Measurements from ENCODE around the gene SMCO1. TPM values are rescaled to one million over a fixed set of nuclear protein-coding genes. Genes with fewer than 3 reads are reported as not detected.

The SMCO1 gene
- total and polyA plus RNA-seq, 2 of the 4 experiments (the other 2 are of a cell fraction) = not detected

DNA sequence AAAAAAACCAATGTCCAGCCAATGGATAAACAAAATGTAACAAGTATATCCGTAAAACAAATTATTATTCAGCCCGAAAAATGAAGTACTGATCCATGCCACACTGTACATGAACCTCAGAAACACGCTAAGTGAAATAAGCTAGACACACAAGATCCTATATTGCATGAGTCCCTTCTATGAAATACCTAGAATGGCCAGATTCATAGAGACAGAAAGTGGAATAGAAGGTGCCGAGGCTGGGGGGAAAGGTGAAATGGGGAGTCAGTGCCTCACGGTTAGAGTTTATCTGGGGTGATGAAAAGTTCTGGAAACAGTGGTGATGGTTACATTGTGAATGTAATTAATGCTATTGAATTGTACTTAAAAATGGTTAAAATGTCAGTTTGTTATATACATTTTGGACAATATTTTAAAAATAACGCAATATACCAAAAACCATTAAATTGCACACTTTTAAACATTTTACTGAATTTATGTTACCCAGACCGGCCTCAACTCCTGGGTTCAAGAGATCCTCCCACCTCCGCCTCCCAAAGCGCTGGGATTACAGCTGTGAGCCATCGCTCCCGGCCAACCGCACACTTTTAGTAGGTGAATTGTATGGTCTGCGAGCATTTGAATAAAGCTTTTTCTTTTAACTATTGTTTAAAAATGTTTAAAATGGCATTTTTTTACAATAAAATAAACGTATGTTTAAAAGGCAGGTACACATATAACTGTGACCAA lies 13.7 kb downstream of the SMCO1 start:
- Histone ChIP-seq H4K8ac (ENCODE audit: low read depth in 2 of 2, low read length in 2 of 2) (peak overlapping the region in 1 of 2 experiments; percentile 24; a peak in 1 of 4 replicates), H3K4ac (ENCODE audit: low read depth, low read length) (no peak overlapping the region), H3K9me3 (ENCODE audit: control insufficient read depth, insufficient read depth, low read length) (no peaks in the 10 kb centered on the region), H3K56ac (ENCODE audit: extremely low read depth, insufficient read depth, low read length) (no peak overlapping the region), H3K23ac (ENCODE audit: low read depth, low read length) (peak overlapping the region; percentile 26; the same call in 1 of the 2 replicates), H3K27me3 (ENCODE audit: control insufficient read depth, insufficient read depth, low read length) (no peaks in the 10 kb centered on the region), H2BK5ac (ENCODE audit: low read depth, low read length, poor library complexity, severe bottlenecking) (peak overlapping the region; percentile 14), H3K4me3 (ENCODE audit: insufficient read depth, low read depth, low read length) (peak overlapping the region; percentile 87), H3K14ac (replicated peaks; ENCODE audit: low read depth, low read length) (peak overlapping the region; percentile 57), H4K20me1 (ENCODE audit: insufficient read depth, low read length) (peaks cover 43% of the 10 kb centered on the region), H2AK5ac (ENCODE audit: low read depth, low read length) (no peak overlapping the region), H2AK9ac (replicated peaks; ENCODE audit: low read depth, low read length, poor library complexity) (no peak overlapping the region), H2AFZ (replicated peaks; ENCODE audit: low read length, poor library complexity) (no peak overlapping the region), H3K9ac (ENCODE audit: low read depth, low read length) (peak overlapping the region; percentile 40), H3K18ac (ENCODE audit: low read depth, low read length) (no peak overlapping the region), H3K4me1 (ENCODE audit: control insufficient read depth, insufficient read depth, low read length) (peaks cover 2% of the 10 kb centered on the region; the same call in 1 of the 2 replicates), H4K91ac (ENCODE audit: insufficient read depth, low read depth, low read length) (no peak overlapping the region), H3K9me1 (ENCODE audit: insufficient read depth, low read length) (peaks cover 5% of the 10 kb centered on the region; the same call in 1 of the 2 replicates), H3K4me2 (ENCODE audit: low read depth, low read length) (peak overlapping the region; percentile 99), H3K36me3 (ENCODE audit: control insufficient read depth, insufficient read depth, low read length) (0 out of 2 replicates have a peak, but pooled peaks cover 2% of the 10 kb centered on the region), H4K5ac (ENCODE audit: low read depth, low read length) (no peak overlapping the region), H3K27ac (ENCODE audit: insufficient read depth, low read length) (peak overlapping the region; percentile 7; the same call in 1 of the 2 replicates), H2BK120ac (ENCODE audit: low read depth, low read length) (no peak overlapping the region), H2BK15ac (ENCODE audit: low read depth, low read length) (no peak overlapping the region), H2BK20ac (ENCODE audit: low read depth, low read length) (0 out of 2 replicates have a peak overlapping the region, but pooled peaks have one; percentile 8), H3K79me1 (ENCODE audit: low read depth in 1 of 2, low read length in 2 of 2) (peaks cover 5 to 45% of the 10 kb centered on the region in 2 experiments; a peak in 3 of 4 replicates)
- 10% methylated on average over 2 of the region's 14 CpGs; no CpG with 5 or more reads in 1 of the 2 experiments for WGBS, 2 experiments (ENCODE audit: extremely low coverage in 2 of 2, insufficient read length in 1 of 2)
- ATAC-seq (ENCODE audit: low read depth) (no peak), DNase-seq (peak; percentile 53)
- no TSS peak for BruUV-seq (replicated peaks)
- dilution Hi-C loops (cut with HindIII; ENCODE audit: low sequenced_read_pairs, unreplicated experiment) (no loop called here), intact Hi-C loops (cut with micrococcal nuclease) (loop anchor here (2.0 to 5.0 kb wide), 2 partner anchors 69 to 249 kb away; partner anchors contain the start of gene UBXN7), in situ Hi-C loops (cut with MboI; ENCODE audit: low sequenced_read_pairs) (no loop called here)
- CTCF ChIA-PET = interaction anchor here (1.0 kb wide), 1 partner anchor 21 kb away, joined by 3 read pairs; no protein-coding TSS in a partner anchor
- TF ChIP-seq MXI1 (IDR thresholded peaks at IDR 0.05; ENCODE audit: borderline replicate concordance, low read depth, low read length) (0 out of 2 replicates have a peak, but pooled peaks have one; percentile 5), SMC3 (IDR thresholded peaks at IDR 0.05; ENCODE audit: low read depth, low read length) (no peak), CEBPB (IDR thresholded peaks at IDR 0.05; ENCODE audit: low read depth, low read length) (0 out of 2 replicates have a peak, but pooled peaks have one; percentile 2), RAD21 (IDR thresholded peaks at IDR 0.05; ENCODE audit: low read length) (no peak), BHLHE40 (IDR thresholded peaks at IDR 0.05; ENCODE audit: low read depth, low read length) (no peak), RFX5 (IDR thresholded peaks at IDR 0.05; ENCODE audit: low read depth, low read length) (no peak), CHD1 (IDR thresholded peaks at IDR 0.05; ENCODE audit: low read depth, low read length) (no peak), FOS (IDR thresholded peaks at IDR 0.05; ENCODE audit: low read depth, low read length) (peak; percentile 49; the same call in 1 of the 2 replicates)
- POLR2A ChIA-PET (ENCODE audit: unreplicated experiment) = no interaction called here
